ENCODE results near the gene PDAP1. TPM values are rescaled to one million over a fixed set of nuclear protein-coding genes. Genes with fewer than 3 reads are reported as not detected.

PDAP1 gene
- total RNA-seq, 1 experiment from 2014 or later, result 150 TPM

DNA sequence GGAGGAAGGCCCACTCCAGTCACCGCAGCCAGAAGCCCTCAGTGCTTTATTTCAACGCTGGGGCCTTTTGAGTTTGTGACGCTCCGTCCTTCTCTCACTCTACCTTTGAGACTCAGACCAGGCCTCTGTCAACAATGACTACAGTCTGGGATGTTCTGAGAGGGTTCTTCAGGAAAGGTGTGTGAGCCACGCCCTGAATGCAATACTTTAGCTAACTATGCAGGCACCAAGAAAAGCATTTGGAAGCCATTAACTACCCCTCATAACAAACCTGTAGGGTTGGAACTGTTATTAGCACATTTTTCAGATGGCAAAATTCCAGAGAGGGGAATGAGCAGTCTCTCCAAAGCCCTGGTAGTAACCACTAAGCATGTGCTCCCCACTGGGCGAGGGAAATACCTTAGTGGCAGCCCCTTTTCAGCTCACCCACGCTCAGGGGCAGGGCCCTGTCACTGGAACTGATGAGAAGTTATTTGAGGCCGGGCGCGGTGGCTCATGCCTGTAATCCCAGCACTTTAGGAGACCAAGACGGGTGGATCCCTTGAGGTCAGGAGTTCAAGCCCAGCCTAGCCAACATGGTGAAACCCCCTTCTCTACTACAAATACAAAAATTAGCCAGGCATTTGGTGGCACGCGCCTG, 39.5 kb downstream of the PDAP1 start:
- Mint-ChIP-seq H3K27ac (peak overlapping the region; percentile 16 to 90 (median 83); a peak in 5 of 7 replicates), H3K9me3 (no peaks in the 10 kb centered on the region), H3K36me3 (ENCODE audit: insufficient read depth in 1 of 3, low read depth in 3 of 3) (peaks cover 15 to 34% (median 24%) of the 10 kb centered on the region in 3 experiments; a peak in 6 of 7 replicates), H3K4me1 (peaks cover 10 to 16% of the 10 kb centered on the region in 2 experiments), H3K4me3 (no peak overlapping the region), H3K27me3 (ENCODE audit: low read depth) (peaks cover 12% of the 10 kb centered on the region)
- Histone ChIP-seq H3K23me2 (ENCODE audit: insufficient read length, low read depth, low read length, poor library complexity, severe bottlenecking) (peaks cover 3% of the 10 kb centered on the region), H3K9me3 (ENCODE audit: control insufficient read depth, low read depth, low read length) (no peaks in the 10 kb centered on the region), H3K4me1 (ENCODE audit: insufficient read depth, low read length) (peaks cover 3% of the 10 kb centered on the region; the same call in 1 of the 2 replicates), H4K20me1 (ENCODE audit: control insufficient read depth, insufficient read depth, insufficient read length) (no peaks in the 10 kb centered on the region), H3K23ac (ENCODE audit: insufficient read length, low read depth, low read length) (no peak overlapping the region), H2BK20ac (ENCODE audit: low read depth, low read length, poor library complexity, severe bottlenecking) (no peak overlapping the region), H3K27ac (ENCODE audit: insufficient read length, low read depth, low read length) (no peak overlapping the region), H2BK120ac (ENCODE audit: low read depth, low read length, poor library complexity, severe bottlenecking) (no peak overlapping the region), H3K9ac (ENCODE audit: extremely low read depth, insufficient read length, low read length) (no peak overlapping the region), H2BK12ac (ENCODE audit: insufficient read length, low read depth, low read length) (no peak overlapping the region), H2BK15ac (ENCODE audit: low read depth, low read length) (no peak overlapping the region), H3K27me3 (ENCODE audit: insufficient read depth, low read length) (no peaks in the 10 kb centered on the region), H2AK5ac (ENCODE audit: insufficient read length, low read length) (no peak overlapping the region), H3K56ac (ENCODE audit: insufficient read length, low read depth, low read length) (no peak overlapping the region), H4K5ac (ENCODE audit: insufficient read length, low read depth, low read length) (no peak overlapping the region), H4K91ac (ENCODE audit: insufficient read length, low read depth, low read length) (no peak overlapping the region), H3K79me1 (ENCODE audit: insufficient read depth, low read depth, low read length, poor library complexity, severe bottlenecking) (no peaks in the 10 kb centered on the region), H3K4ac (ENCODE audit: low read depth, low read length) (no peak overlapping the region), H2BK5ac (ENCODE audit: insufficient read length, low read length) (no peak overlapping the region), H3T11ph (ENCODE audit: low read length) (no peak overlapping the region), H2AFZ (ENCODE audit: low read length) (no peak overlapping the region), H3K14ac (ENCODE audit: insufficient read depth, low read length) (no peak overlapping the region), H3K79me2 (ENCODE audit: insufficient read depth, low read length) (no peaks in the 10 kb centered on the region), H3K18ac (ENCODE audit: insufficient read length, low read depth, low read length) (no peak overlapping the region), H4K8ac (replicated peaks; ENCODE audit: insufficient read length, low read depth, low read length) (no peak overlapping the region), H3K4me2 (ENCODE audit: insufficient read depth, insufficient read length, low read length) (no peak overlapping the region)
- TF ChIP-seq, protein P1, sequence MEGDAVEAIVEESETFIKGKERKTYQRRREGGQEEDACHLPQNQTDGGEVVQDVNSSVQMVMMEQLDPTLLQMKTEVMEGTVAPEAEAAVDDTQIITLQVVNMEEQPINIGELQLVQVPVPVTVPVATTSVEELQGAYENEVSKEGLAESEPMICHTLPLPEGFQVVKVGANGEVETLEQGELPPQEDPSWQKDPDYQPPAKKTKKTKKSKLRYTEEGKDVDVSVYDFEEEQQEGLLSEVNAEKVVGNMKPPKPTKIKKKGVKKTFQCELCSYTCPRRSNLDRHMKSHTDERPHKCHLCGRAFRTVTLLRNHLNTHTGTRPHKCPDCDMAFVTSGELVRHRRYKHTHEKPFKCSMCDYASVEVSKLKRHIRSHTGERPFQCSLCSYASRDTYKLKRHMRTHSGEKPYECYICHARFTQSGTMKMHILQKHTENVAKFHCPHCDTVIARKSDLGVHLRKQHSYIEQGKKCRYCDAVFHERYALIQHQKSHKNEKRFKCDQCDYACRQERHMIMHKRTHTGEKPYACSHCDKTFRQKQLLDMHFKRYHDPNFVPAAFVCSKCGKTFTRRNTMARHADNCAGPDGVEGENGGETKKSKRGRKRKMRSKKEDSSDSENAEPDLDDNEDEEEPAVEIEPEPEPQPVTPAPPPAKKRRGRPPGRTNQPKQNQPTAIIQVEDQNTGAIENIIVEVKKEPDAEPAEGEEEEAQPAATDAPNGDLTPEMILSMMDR (conservative IDR thresholded peaks at IDR 0.05), result no peak
- peak; percentile 28 for DNase-seq
- WGBS (ENCODE audit: extremely low coverage, insufficient read length, low lambda C conversion rate), result no CpG with 5 or more reads among the region's 13 CpGs

Data from H9 (cell line).